ENCODE results near the gene BANK1. TPM values are rescaled to one million over a fixed set of nuclear protein-coding genes. Genes with fewer than 3 reads are reported as not detected.

BANK1 gene
- polyA plus RNA-seq, 1 donor from 2014 or later: not detected

GRCh38 chr4:101825953-101826352 is 35.4 kb downstream of the BANK1 start:
- H3K4me2 ChIP-seq (ENCODE audit: low read length): no peak overlapping the region
- TF ChIP-seq SMC3 (conservative IDR thresholded peaks at IDR 0.05; ENCODE audit: poor library complexity): no peak
- TF ChIP-seq EZH2 (IDR thresholded peaks at IDR 0.05; ENCODE audit: borderline replicate concordance, insufficient read depth, low read length, poor library complexity, severe bottlenecking): no peak
- no peak for TF ChIP-seq EP300 (conservative IDR thresholded peaks at IDR 0.05; ENCODE audit: poor library complexity, severe bottlenecking)
- no peak for TF ChIP-seq REST (IDR thresholded peaks at IDR 0.05; ENCODE audit: borderline replicate concordance)
- TF ChIP-seq MXI1 (conservative IDR thresholded peaks at IDR 0.05; ENCODE audit: poor library complexity, severe bottlenecking): no peak
- TF ChIP-seq TAF1 (IDR thresholded peaks at IDR 0.05; ENCODE audit: low read depth): no peak
- H4K20me1 ChIP-seq (ENCODE audit: insufficient read depth): no peaks in the 10 kb centered on the region
- H3K27me3 ChIP-seq (ENCODE audit: insufficient read depth, low read depth, low read length): no peaks in the 10 kb centered on the region
- no peak overlapping the region for H2AFZ ChIP-seq (ENCODE audit: low read depth, low read length)
- H3F3A ChIP-seq (ENCODE audit: insufficient read depth, low read length, poor library complexity, severe bottlenecking): no peaks in the 10 kb centered on the region
- H3K9me3 ChIP-seq (ENCODE audit: low read length): no peaks in the 10 kb centered on the region
- no peak overlapping the region for H3K9ac ChIP-seq (ENCODE audit: low read length)
- H3K9me2 ChIP-seq (ENCODE audit: insufficient read depth, low read length): no peaks in the 10 kb centered on the region
- H3K27ac ChIP-seq (ENCODE audit: low read length): no peak overlapping the region
- no peak overlapping the region for H3K4me3 ChIP-seq (ENCODE audit: low read length)
- H3K79me2 ChIP-seq (replicated peaks; ENCODE audit: insufficient read depth, low read length): no peaks in the 10 kb centered on the region
- no peaks in the 10 kb centered on the region for H3K36me3 ChIP-seq (ENCODE audit: insufficient read depth, low read length)

GRCh38 chr4:101831816-101832215 is 41.3 kb downstream of the BANK1 start:
- Histone ChIP-seq H3K27ac (ENCODE audit: low read length) (no peak overlapping the region), H3K27me3 (ENCODE audit: insufficient read depth, low read depth, low read length) (no peaks in the 10 kb centered on the region), H3K9me3 (ENCODE audit: low read length) (no peaks in the 10 kb centered on the region), H3K4me2 (ENCODE audit: low read length) (no peak overlapping the region), H3K36me3 (ENCODE audit: insufficient read depth, low read length) (no peaks in the 10 kb centered on the region), H3K9ac (ENCODE audit: low read length) (no peak overlapping the region), H3K9me2 (ENCODE audit: insufficient read depth, low read length) (no peaks in the 10 kb centered on the region), H2AFZ (ENCODE audit: low read depth, low read length) (no peak overlapping the region), H3K79me2 (replicated peaks; ENCODE audit: insufficient read depth, low read length) (no peaks in the 10 kb centered on the region), H3K4me3 (ENCODE audit: low read length) (no peak overlapping the region), H3F3A (ENCODE audit: insufficient read depth, low read length, poor library complexity, severe bottlenecking) (no peaks in the 10 kb centered on the region), H4K20me1 (ENCODE audit: insufficient read depth) (no peaks in the 10 kb centered on the region)
- TF ChIP-seq SMC3 (conservative IDR thresholded peaks at IDR 0.05; ENCODE audit: poor library complexity) (no peak), REST (IDR thresholded peaks at IDR 0.05; ENCODE audit: borderline replicate concordance) (no peak), TAF1 (IDR thresholded peaks at IDR 0.05; ENCODE audit: low read depth) (no peak), EZH2 (IDR thresholded peaks at IDR 0.05; ENCODE audit: borderline replicate concordance, insufficient read depth, low read length, poor library complexity, severe bottlenecking) (no peak), EP300 (conservative IDR thresholded peaks at IDR 0.05; ENCODE audit: poor library complexity, severe bottlenecking) (no peak), MXI1 (conservative IDR thresholded peaks at IDR 0.05; ENCODE audit: poor library complexity, severe bottlenecking) (no peak), CTCF (IDR thresholded peaks at IDR 0.05; ENCODE audit: poor library complexity, severe bottlenecking) (no peak), RAD21 (conservative IDR thresholded peaks at IDR 0.05) (no peak), POLR2AphosphoS5 (IDR thresholded peaks at IDR 0.05) (no peak)
